HG03558 (cell line): ENCODE results near the gene OPN1MW3.
"Not testable (repeated sequence)": the region's sequence is repeated elsewhere in the genome, so short reads cannot be mapped to it uniquely, and the experiment has no call there.

ENCODE experiments used
- ATAC-seq: cut with Tn5 transposase; IDR thresholded peaks from one replicate; pipeline ENCODE4 v1.9.1; 2021; ENCODE audit warnings: moderate number of reproducible peaks; ENCODE audit not compliant: unreplicated experiment; ENCODE audit errors: extremely low read depth

The OPN1MW3 gene

GRCh38 chrX:154257282-154257681 lies at the start of gene OPN1MW3:
TSS of gene OPN1MW3 (plus strand) at chrX:154257582. CDS start at chrX:154257620, 38 bp downstream.
- not testable (repeated sequence) for ATAC-seq

- ATAC-seq: peak; percentile 79
Observed at GRCh38 chrX:154209670-154210418, 47.5 kb upstream of the OPN1MW3 start.

- ATAC-seq: not testable (repeated sequence)
Observed at GRCh38 chrX:154211057-154211456, 46.3 kb upstream of the OPN1MW3 start.

DNA sequence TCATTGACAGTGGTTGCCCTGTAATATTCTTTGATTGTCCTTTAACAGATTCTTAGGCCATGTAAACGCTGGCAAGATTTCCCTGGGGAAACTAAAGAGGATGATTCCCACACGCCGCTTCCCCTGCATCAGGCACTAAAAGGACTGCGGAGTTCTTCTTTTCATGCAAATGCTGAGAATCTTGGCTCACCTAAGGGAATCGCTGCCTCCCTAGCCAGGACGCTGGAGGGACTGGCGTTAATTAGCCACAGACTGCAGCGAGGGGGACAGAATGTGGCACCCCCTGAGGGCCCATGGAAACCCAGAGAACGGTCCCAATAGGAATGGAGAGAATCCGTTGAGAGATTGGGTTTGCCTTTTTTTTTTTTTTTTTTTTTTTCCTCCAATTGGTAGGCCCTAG lies 45.9 kb upstream of the OPN1MW3 start:
- not testable (repeated sequence) for ATAC-seq

DNA sequence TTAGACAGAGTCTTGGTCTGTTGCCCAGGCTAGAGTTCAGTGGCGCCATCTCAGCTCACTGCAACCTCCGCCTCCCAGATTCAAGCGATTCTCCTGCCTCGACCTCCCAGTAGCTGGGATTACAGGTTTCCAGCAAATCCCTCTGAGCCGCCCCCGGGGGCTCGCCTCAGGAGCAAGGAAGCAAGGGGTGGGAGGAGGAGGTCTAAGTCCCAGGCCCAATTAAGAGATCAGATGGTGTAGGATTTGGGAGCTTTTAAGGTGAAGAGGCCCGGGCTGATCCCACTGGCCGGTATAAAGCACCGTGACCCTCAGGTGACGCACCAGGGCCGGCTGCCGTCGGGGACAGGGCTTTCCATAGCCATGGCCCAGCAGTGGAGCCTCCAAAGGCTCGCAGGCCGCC lies 37.9 kb upstream of the OPN1MW3 start, which contains the start of gene OPN1MW2:
Gene OPN1MW2 (plus strand): TSS at position 301 of the 400 bp plus-strand sequence. CDS start 60 bp downstream, at position 361.
- ATAC-seq: not testable (repeated sequence)

DNA sequence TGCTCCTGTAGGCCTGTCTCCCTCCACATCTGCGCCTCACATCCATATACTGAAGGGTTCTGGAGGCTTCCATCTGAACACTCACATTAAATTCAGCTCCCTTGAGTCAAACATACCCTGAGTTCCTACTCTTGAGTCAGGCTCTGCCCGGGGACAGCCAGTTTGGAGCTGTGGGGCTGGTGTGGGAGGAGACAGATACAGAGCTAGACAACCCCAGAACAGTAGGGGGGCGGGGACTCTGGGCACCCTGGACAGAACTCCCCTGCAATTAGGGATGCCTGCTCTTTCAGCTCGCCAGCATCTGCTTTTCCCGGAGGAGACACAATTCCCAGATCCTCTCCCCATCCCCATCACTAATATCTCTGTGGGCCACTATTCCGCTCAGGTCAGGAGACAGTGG lies 32.1 kb upstream of the OPN1MW3 start:
- ATAC-seq: not testable (repeated sequence)

- ATAC-seq: not testable (repeated sequence)
Observed at GRCh38 chrX:154226706-154227105, 30.7 kb upstream of the OPN1MW3 start.

DNA sequence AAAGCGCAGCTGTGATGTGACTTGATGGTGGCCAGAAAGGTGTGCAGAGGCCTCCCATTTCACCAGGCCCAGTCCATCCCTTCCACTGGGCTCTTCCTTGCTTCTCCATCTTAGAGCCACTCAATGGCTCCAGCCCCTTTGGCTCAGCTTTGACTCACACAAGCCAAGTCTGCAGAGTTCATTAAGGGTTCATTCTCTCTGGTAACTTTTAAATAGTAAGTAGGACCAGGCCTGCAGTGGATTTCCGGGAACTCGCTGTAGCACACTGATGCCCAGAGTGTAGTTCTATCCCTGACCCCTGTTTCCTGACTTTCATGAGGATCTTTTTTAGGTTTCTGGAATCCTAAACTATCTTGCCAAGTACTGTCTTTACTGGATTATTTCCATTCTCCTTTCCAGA lies 25.9 kb upstream of the OPN1MW3 start:
- not testable (repeated sequence) for ATAC-seq

GRCh38 chrX:154233620-154234019 lies 23.8 kb upstream of the OPN1MW3 start:
- ATAC-seq: not testable (repeated sequence)

- not testable (repeated sequence) for ATAC-seq
Observed at GRCh38 chrX:154238939-154239559, 18.3 kb upstream of the OPN1MW3 start.

DNA sequence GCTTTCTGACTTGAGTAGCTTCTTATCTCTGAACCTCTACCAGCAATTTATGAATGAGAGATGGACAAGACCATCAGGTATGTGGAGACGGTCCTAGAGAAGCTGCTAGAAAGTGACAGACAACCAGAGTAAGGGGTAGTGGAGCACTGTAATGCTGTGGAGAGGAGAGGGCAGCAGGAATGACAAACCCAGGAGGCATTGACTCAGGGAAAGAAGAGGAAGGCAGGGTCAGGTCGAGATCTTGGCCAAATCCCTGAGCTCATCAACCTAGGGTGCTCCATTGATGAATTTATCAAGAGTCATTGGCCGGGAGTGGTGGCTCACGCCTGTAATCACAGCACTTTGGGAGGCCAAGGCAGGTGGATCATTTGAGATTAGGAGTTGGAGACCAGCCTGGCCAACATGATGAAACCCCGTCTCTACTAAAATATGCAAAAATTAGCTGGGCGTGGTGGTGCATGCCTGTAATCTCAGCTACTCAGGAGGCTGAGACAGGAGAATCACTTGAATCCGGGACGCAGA lies 17.3 kb upstream of the OPN1MW3 start:
- ATAC-seq: not testable (repeated sequence)

GRCh38 chrX:154247377-154248045 lies 9.9 kb upstream of the OPN1MW3 start:
- not testable (repeated sequence) for ATAC-seq

DNA sequence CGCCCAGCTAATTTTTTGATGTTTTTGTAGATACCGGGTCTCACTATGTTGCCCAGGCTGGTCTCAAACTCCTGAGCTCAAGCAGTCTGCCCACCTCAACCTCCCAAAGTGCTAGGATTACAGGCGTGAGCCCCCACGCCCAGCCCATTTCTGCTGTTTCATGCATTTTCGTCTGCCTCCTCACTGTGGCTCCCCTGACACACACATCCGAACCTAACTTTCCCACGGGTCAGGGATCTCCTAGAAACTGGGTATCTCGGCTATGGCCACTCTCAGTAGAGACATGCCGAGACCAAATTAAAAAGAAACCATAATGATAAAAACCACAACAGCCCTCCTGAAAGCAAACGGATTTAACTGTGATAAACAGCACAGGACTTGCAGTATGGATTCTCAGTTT lies 9.3 kb upstream of the OPN1MW3 start:
- ATAC-seq: not testable (repeated sequence)

- not testable (repeated sequence) for ATAC-seq
Observed at GRCh38 chrX:154258711-154259110, 1.3 kb downstream of the OPN1MW3 start.

- ATAC-seq: not testable (repeated sequence)
Observed at GRCh38 chrX:154263072-154263471, 5.7 kb downstream of the OPN1MW3 start.

- ATAC-seq: not testable (repeated sequence)
Observed at GRCh38 chrX:154269245-154269644, 11.9 kb downstream of the OPN1MW3 start.

DNA sequence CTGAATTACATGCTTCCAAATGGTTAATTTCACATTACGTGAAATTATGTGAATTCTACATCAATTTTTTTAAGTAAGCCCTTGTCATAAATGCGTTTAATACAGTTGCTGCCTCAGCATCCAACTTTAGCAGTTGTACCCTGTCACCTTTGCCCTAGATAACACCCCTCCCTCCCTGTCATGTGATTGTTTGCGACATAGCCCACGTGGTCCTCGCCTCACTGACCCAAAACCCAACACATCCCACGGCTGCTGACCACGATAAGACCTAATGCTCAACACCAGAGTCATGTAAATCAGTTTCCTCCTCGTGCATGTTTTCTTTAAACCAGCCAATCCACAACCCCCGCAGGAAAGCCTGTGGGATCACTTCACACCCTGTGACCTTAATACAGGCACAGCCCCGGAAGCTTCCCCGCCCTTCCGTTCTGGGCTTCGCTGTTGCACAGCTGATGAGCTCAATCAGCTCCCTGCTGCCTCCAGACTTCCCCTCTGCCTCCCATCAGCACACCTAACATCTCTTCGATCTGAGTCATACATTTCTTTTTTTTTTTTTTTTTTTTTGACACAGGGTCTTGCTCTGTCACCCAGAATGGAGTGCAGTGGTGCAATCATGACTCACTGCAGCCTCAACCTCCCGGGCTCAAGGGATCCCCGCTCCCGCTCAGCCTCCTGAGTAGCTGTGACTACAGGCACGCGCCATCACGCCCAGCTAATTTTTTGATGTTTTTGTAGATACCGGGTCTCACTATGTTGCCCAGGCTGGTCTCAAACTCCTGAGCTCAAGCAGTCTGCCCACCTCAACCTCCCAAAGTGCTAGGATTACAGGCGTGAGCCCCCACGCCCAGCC lies 27.3 kb downstream of the OPN1MW3 start:
- ATAC-seq: peak; percentile 82

GRCh38 chrX:154286406-154286805 lies 29.0 kb downstream of the OPN1MW3 start:
- not testable (repeated sequence) for ATAC-seq

GRCh38 chrX:154294791-154295574 lies 37.6 kb downstream of the OPN1MW3 start, which contains the start of gene TEX28:
TSS of gene TEX28 (minus strand) at chrX:154295124. CDS start at chrX:154292117, 3,007 bp downstream.
- ATAC-seq: no peak
